TTC549 (cell line): ENCODE measurements around the gene OSBPL8.

Source experiments
- FAIRE-seq: peaks from 2 replicates; lab custom pipeline; 2012; peaks lifted over from hg19 to GRCh38; lab: Jason Lieb, UNC

The OSBPL8 gene, protein sequence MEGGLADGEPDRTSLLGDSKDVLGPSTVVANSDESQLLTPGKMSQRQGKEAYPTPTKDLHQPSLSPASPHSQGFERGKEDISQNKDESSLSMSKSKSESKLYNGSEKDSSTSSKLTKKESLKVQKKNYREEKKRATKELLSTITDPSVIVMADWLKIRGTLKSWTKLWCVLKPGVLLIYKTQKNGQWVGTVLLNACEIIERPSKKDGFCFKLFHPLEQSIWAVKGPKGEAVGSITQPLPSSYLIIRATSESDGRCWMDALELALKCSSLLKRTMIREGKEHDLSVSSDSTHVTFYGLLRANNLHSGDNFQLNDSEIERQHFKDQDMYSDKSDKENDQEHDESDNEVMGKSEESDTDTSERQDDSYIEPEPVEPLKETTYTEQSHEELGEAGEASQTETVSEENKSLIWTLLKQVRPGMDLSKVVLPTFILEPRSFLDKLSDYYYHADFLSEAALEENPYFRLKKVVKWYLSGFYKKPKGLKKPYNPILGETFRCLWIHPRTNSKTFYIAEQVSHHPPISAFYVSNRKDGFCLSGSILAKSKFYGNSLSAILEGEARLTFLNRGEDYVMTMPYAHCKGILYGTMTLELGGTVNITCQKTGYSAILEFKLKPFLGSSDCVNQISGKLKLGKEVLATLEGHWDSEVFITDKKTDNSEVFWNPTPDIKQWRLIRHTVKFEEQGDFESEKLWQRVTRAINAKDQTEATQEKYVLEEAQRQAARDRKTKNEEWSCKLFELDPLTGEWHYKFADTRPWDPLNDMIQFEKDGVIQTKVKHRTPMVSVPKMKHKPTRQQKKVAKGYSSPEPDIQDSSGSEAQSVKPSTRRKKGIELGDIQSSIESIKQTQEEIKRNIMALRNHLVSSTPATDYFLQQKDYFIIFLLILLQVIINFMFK

DNA sequence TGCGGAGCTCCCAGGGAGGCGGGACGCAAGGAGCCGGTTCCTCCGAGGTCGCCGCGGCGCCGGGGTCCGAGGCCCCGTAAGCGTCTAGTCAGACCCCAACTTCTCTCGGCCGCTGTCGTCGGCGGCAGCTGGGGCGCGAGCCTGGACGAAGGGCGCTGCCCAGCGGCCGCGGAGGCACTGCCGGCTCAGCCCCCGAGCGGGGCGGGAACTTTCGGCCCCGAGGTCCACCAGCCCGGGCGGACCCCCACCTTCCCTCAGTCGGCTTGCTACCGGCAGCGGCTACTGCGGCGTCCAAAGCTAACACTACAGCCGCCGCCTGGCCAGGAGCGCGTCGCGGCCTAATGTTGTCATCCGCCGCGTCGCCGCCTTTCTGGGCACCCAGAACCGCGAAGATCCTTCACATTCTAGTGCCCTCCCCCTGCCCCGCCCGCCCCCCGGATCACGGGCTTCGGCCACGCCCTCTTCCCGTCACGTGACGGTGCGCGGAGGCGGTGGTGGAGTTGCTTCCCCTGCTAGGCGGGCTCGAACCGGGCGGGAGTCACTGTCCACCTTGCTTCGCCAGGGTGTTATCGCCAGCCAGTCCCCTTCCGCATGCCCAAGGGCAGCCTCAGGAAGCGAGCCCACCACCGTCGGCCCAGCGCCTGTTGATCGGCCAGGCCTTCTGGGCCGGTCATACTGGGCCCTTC is at the start of gene OSBPL8:
Gene OSBPL8 (minus strand): TSS at position 372 of the 686 bp plus-strand sequence. CDS start 72,220 bp downstream, outside the sequence.
- FAIRE-seq: no peak

DNA sequence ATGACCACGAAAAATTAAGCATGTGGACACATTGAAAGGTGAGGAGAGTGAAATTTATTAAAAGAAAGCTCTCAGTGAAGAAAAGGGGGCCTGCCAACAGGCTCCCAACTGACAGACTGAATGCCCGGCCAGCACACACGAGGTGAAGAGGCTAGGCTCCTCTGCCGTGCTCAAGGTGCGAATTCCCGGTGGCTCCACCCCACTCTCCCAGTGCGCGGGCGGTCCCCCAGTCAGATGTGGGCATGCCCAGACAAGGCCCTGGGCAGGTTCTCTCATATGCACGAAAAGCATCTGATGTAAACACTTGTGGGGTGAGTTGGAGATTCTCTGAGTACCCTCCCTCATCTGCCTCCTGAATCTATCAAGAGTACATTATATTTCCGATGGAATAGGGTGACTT is 48.5 kb upstream of the OSBPL8 start:
- FAIRE-seq: no peak

DNA sequence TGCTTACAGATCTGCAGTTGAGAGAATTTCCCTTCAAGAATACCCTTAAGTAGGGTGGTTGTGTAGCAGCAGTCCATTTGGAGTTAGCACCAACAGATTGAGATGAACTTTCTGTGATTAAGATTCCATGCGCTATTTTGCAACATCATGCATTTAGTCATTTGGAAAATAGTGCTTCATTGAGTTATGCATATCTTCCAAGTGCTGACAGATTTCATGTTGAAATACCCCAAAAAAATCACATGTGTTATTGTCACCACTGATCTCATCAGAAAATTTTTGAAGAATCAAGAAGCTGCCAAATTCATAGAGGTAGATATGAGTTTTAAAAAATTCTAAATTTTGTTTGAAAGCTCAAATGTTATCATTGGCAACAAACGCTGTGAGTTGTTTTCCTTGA is 35.5 kb upstream of the OSBPL8 start:
- FAIRE-seq: no peak

DNA sequence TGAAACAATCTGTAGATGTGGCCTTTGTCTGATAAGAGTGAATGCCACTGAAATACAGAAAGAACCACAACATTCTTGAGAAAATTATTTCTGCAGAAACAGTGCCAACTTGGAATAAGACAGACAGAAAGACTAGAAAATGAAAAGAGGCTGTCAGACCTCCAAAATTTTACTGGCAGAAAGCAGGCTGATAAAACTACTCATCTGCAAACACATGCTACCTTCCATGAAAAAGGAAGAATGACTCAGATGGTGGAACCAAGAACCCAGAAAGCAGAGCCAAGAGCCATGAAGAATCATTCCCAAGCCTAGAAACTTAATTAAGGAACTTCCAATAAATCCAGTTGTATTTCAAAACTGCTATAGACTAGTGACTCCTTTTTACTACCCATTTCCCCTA is 31.9 kb upstream of the OSBPL8 start:
- no peak for FAIRE-seq

DNA sequence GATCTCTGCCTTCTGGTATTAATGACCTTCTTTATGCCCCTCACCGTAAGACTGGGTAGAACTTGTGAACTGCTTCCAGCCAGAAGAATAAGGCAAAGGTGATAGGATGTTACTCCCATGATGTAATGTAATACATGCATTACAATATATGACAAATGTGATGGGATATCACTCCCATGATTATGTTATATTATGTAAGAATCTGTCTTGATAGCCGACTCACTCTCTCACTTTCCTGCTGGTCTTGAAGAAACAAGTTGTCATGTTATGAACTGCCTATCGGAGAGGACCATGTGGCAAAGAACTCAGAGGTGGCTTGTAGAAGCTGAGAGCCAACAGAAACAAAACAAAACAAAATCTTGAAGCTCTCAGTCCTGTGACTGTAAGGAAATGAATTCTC is 30.6 kb upstream of the OSBPL8 start:
- no peak for FAIRE-seq

DNA sequence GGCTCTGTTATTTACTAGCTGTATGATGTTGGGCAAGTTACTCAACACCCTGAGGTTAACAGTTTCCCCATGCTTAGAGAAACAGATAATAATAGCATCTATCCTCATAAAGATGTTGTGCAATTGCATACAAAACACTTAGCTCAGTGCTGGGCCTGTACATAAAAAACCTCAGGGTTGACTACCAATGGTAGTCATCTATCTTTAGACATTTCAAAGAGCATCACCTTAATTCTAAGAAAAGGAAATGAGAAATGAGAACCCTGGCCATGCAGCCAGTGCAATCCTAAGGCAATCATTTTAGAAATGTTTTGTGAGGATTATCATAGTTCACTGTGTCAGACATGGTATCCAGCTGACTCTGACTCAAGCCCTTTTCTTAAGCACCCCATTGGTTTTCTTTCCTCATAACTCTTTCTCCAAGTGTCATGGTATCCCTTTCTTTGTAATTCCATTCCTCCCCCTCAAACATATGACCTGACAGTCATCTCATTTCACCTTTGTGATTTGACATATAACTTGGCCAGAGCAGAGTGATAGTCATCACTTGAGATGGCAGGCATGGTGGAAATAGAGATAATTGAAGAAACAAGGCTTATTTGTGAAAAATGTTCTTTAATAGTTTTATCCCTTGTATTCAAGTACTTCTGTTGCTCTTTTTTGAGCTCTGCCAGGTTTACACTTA is 29.5 kb upstream of the OSBPL8 start:
- no peak for FAIRE-seq

DNA sequence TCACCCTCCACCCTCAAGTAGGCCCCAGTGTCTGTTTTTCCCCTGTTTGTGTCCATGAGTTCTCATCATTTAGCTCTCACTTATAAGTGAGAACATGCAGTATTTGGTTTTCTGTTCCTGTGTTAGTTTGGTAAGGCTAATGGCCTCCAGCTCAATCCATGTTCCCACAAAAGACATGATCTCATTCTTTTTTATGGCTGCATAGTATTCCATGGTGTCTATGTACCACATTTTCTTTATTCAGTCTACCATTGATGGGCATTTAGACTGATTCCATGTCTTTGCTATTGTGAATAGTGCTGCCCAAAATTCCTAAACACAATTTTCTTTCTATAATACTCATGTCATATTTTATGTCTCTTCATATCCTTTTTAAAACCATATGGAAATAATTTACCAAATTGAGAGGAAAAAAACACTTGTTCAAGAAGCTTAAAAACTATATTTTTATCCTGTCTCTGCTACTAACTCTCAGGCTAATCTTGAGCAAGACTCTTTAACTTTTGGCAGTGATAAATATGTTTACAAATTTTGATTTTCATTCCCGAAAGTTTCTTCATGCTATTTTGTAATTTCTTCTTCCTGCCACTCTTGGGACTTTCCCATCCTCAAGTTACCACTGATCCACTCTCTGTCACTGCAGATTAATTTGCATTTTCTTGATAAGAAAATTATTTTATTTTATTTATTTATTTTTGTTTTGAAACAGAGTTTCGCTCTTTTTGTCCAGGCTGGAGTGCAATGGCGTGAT is 28.0 kb upstream of the OSBPL8 start:
- no peak for FAIRE-seq

DNA sequence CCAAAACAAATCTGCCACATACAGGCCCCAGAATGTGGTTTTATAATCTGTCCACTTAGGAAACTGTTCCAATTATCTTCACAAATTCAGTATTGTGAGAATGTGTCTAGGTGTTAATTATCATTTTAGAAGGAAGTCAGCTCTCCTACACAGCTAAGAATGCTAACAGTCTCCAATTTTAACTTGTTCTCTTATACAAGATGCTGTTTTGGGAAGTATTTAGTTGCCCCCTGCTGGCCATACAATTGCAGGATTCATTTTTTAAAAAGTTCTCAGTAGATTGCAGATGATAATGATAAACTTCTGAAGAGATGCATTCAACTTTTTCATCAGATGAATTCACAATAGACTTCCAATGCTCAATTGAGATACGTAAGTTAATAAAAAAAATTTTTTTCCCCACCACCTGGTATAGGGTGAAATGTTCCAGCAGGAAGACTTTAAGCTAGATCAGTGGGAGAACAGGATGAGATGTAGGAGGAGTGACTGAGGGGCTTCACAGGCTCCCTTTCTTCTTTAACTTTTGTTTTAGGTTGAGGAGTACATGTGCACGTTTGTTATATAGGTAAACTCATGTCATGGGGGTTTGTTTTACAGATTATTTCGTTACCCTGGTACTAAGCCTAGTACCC is 27.3 kb upstream of the OSBPL8 start:
- peak; percentile 87 for FAIRE-seq

DNA sequence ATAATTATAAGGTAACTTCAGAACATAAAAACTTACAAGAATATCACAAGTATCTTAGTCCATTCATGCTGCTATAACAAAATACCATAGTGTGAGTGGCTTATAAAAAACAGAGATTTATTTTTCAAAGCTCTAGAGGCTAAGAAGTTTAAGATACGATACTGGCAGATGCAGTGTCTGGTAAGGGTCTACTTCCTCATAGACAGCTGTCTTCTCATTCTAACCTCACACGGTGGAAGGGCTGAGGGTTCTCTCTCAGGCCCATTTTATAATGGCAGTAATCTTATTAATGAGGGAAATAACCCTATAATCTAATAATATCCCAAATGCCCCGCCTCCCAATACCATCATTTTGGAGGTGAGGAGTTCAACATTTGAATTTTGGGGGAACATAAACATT is 23.7 kb upstream of the OSBPL8 start:
- no peak for FAIRE-seq

DNA sequence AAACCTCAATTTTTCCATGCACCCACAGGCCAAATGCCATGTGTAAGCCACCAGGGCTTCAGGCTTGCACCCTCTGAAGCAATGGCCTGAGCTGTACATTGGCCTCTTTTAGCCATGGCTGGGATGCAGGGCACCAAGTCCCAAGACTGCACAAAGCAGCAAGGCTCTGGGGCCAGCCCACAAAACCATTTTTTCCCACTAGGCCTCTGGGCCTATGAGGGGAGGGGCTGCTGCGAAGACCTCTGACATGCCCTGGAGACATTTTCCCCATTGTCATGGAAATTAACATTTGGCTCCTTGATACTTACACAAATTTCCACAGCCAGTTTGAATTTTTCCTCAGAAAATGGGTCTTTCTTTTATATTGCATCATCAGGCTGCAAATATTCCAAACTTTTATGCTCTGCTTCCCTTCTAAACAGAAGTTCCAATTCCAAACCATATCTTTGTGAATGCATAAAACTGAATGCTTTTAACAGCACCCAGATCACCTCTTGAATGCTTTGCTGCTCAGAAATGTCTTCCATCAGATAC is 14.3 kb upstream of the OSBPL8 start:
- FAIRE-seq: no peak

DNA sequence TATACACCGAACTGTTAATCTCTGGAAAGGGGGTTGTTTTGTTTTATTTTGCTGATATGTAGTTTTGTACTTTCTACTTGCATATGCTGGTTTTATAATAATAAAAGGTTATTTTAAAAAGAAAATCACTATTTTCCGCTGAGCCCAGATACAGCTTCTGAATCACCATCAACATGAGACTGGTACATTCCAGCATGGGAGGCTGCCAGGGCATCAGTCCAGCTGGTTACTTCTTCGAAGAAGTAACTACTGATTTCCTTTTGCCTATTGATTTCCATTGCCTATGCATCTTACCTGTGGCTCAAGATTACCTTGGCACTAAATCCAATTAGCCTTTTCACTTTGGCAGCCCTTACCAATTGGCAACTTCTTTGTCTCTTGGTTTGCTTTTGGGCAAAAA is 11.7 kb upstream of the OSBPL8 start:
- no peak for FAIRE-seq

DNA sequence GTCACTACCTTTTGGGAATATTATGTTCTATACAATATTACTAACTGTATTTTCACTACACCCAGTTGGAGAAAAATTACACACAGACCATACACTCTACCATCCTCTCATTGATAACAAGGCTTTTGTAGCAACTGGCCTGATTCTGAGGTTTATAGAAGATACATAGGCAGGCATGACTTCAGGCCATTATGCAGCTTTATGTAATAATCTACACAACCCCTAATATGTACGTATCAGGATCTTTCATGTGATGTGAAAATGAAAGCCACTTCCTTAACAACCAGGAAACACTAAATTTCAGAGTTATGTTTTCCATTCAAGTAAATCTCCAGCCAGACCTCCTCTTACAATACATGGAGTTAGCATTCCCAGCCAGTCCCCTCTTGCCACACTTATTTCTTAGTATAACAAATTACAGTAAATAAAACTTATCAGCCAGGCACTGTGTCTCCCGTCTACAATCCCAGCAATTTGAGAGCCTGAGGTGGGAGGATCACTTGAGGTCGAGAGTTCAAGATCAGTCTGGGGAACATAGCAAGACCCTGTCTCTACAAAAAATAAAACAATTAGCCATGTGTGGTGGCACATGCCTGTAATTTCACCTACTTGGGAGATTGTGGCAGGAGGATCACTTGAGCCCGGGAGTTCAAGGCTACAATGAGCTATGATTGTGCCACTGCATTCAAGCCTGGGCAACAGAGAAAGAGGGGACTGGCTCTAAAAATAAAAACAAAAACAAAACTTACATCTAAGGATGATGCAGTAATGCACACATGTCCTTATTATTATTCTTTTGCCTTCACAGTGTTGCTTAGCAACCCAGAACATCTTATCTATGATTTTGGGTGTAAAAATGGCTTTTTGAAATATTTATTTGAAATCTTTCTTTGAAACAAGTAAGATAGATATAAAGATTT is 10.4 kb upstream of the OSBPL8 start:
- no peak for FAIRE-seq

DNA sequence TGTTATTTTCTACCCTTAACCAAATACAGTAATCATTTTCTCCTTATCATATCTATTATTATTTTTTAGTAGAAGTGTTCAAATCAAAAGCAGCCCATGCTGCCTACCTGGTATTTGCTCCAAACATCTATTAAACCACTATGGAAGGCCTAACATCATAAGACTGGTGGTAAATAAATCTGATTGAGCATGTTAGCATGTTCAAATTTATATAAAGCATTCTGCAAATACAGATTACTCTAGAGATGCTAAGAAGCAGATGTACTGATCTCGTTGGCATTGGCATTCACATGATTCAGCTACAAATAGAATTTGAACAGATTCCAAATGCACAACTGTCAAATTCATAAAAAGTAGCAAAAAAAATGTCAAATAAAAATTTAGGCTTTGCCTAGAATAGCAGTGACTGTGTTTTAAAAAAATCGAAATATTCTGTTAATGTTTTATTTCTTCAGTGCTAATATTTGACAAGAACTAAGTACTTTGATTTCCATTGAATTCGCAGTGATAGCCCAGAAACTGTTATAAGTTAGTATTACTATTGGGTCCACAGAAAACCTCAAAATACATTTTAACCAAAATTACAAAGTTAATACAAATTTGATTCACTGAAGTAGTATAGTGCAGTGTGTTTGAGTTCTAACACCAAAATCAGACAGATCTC is 9.4 kb upstream of the OSBPL8 start:
- FAIRE-seq: no peak

DNA sequence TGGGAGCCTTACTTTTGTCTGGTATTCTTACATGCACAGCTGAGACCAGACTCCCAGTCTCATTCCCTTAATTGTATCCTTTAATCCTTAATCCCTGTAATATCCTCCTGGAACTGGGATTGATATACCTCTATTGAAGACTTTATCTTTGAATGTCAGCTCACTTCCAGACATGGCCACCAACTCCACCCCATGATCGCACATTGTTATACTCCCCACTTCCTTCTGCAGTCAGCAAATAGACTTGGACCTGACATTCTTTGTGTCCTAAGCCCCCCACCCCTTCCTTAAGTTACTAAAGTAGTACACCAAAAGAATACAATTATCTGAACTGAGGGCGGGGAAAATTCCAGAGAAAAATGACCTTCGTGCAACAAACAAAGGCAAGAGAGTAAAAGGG is 8.6 kb upstream of the OSBPL8 start:
- FAIRE-seq: no peak

DNA sequence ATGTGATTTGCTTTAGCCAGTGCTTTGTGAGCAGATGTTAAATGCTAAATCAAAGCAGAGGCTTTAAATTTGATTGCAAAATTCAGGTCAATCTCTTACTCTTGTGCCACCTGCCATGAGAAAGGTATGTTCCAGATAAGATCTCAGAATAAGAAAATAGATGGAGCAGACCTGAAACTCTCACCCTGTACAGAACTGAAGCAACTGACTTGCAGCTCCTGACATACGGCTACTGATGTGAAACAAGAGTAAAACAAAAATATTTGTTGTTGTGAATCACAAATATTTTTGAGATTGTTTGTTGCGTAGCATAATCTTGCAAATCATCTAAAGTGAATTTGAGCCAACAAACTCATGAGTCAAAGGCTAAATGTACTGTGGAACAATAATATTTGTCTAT is 3.5 kb upstream of the OSBPL8 start:
- no peak for FAIRE-seq

DNA sequence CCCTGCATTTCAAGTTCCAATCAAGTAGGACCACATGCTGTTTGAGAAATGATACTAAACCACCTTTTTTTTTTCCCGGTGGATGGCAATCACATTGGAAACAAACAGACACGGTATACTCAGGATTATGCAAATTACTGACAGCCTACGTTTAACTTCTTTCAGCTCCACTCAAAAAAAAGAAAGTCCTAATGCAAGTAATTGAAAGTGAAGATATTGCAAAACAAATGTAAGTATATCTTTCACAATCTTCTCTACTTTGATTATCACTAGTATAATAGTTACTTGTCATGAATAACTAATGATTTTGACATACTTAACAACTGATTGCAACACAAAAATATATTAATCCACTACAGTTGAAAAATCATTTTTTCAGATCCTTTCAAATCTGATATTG is 2.6 kb upstream of the OSBPL8 start:
- FAIRE-seq: no peak

DNA sequence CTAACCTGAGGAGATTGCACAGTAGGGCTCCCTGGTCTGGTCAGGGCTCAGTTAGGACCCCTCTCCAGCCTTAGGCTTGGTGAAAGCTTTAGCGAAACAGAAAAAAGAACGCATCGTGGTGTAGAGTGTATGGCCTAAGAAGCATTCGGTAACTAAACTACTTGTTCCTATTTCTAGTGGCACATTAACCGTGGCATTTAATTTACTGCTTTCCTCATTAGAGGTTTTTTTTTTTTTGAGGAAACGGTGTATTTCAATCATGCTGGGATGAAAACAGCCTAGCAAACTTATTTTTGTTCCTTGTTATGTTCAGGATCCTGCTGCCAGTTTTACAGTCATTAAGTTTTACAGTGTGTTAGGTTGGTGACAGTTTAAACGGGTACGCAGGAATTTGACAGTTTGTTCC is 518 bp upstream of the OSBPL8 start:
- no peak for FAIRE-seq

DNA sequence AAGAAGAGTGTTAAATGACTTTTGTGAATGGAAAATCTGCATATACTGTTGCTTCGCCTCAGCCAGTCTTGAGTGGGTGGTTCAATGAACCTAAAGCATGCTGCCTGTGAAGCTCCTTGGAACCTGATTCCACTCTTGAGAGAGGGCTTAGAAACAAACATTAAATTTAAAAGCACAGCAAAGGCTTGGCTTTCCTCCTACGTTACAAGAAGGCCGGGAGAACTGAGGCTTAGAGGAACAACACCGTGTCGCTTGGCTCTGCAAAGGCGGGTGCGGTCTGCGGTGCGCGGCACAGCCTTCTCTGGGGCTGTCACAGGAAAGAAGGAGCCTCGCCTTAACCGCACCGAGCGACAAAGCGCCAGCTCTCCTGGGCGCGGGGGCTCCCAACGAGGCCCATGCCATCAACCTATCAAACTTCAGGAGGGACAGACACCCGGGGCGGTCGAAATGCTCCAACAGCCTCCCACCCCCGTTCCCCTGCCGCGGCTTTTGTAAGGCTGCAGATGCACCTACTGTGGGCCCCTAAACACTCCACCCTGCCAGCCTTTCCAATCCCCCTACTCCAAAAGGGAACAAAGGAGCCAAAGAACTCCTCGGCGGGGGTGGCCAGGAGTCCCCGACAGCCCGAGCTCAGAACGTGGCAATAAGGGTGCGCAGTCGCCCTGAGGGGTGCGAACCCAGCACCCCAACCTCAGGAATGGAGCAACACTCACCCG is 729 bp downstream of the OSBPL8 start:
- no peak for FAIRE-seq
